Spleen (tissue), 11 donors: ENCODE data around the gene PLEKHM3. TPM values are rescaled to one million over a fixed set of nuclear protein-coding genes. Genes with fewer than 3 reads are reported as not detected.

Source experiments
- DNase-seq: peaks from one replicate; pipeline ENCODE4 v3.0.0-alpha.2; 2020
- H3K27ac ChIP-seq, 8 donors: fragments of 200-600 bp; sonication (generic) in 7 of 8; 1 replicate in 4 of 8; 2 replicates in 4 of 8; pipeline versions ENCODE4 v1.5.0 to v1.8.0; 2016 to 2021; ENCODE audit warnings: inconsistent platforms in 4 of 8, mild to moderate bottlenecking in 4 of 8, moderate library complexity in 1 of 8
- H3K27me3 ChIP-seq, 7 donors: fragments of 200-600 bp; sonication (generic) in 6 of 7; replicated peaks in 1 of 7; 1 replicate in 4 of 7; 2 replicates in 3 of 7; pipeline versions ENCODE4 v1.5.0 to v1.8.0; 2016 to 2021; ENCODE audit warnings: inconsistent platforms in 3 of 7, mild to moderate bottlenecking in 1 of 7
- H3K36me3 ChIP-seq, 6 donors: fragments of 200-600 bp; sonication (generic) in 5 of 6; 1 replicate in 4 of 6; 2 replicates in 2 of 6; pipeline versions ENCODE4 v1.5.0 to v1.8.0; 2016 to 2021; ENCODE audit warnings: inconsistent platforms in 2 of 6
- H3K4me1 ChIP-seq, 6 donors: fragments of 200-600 bp; sonication (generic) in 5 of 6; 1 replicate in 3 of 6; 2 replicates in 3 of 6; pipeline versions ENCODE4 v1.5.0 to v1.8.0; 2016 to 2021; ENCODE audit warnings: inconsistent platforms in 3 of 6
- H3K4me3 ChIP-seq, 8 donors: fragments of 200-600 bp; sonication (generic) in 7 of 8; 1 replicate in 4 of 8; 2 replicates in 4 of 8; pipeline versions ENCODE4 v1.5.0 to v1.8.0; 2016 to 2021; ENCODE audit warnings: inconsistent platforms in 4 of 8, mild to moderate bottlenecking in 4 of 8, moderate library complexity in 2 of 8
- H3K9me3 ChIP-seq, 8 donors: fragments of 200-600 bp; sonication (generic) in 7 of 8; 1 replicate in 4 of 8; 2 replicates in 4 of 8; pipeline versions ENCODE4 v1.5.0 to v1.8.0; 2016 to 2021; ENCODE audit warnings: inconsistent platforms in 4 of 8
- POLR2A ChIP-seq, 3 donors: fragments of 450-650 bp; IDR thresholded peaks; one replicate each; pipeline ENCODE4 v1.5.1; 2017; ENCODE audit warnings: antibody characterized with exemption in 3 of 3, mild to moderate bottlenecking in 1 of 3
- POLR2AphosphoS5 ChIP-seq, 3 donors: sonication (generic); formaldehyde crosslinking; IDR thresholded peaks; one replicate each; pipeline ENCODE4 v1.5.1; 2017; ENCODE audit warnings: antibody characterized with exemption in 3 of 3
- whole genome bisulfite sequencing, 5 donors: extraction: QIAGEN DNeasy Blood & Tissue Kit in 3 of 5; methylation state at CpG; one replicate each; pipeline versions ENCODE4 v1.1.5 to v1.1.7; 2013 to 2018; 5-methylcytosine and 5-hydroxymethylcytosine counted together
- intact Hi-C: fragments of 100-400 bp; cut with DNase I; formaldehyde crosslinking; loops from one replicate; pipeline ENCODE4 v1.15.0; 2023; ENCODE audit warnings: low total_unique reads
- polyA plus RNA-seq, 3 donors: library from polyadenylated mRNA; stranded (reverse); fragments of 200-250 nt; gene quantifications; one replicate each; pipeline ENCODE4 v1.2.1, GENCODE V29; 2013
- total RNA-seq, 7 donors: library from RNA; depleted of rRNA in 3 of 7; stranded (reverse); fragments of >200 nt in 3 of 7; fragmentation: NEBNext Ultra II Directional in 4 of 7; extraction: Animal tissue kit (Norgen Biotek cat#: 25700) in 4 of 7; gene quantifications; one replicate each; pipeline versions ENCODE4 v1.1.0 to v1.2.1, GENCODE V29; 2016 to 2021
- TF ChIP-seq, protein P1 (sequence below), 11 experiments: fragments of 200-600 bp in 7 of 11; fragments of 450-650 bp in 4 of 11; sonication (generic) in 4 of 11; IDR thresholded peaks in 8 of 11; conservative IDR thresholded peaks in 3 of 11; 1 replicate in 7 of 11; 2 replicates in 4 of 11; pipeline versions ENCODE4 v1.4.0 to v1.8.0; 2016 to 2021; ENCODE audit warnings: antibody characterized with exemption in 11 of 11, inconsistent platforms in 4 of 11, mild to moderate bottlenecking in 1 of 11
- donor health status: healthy with polysubstance abuse.
- donor health status: DM: no; HTN: no; CAD: no; lungs with moderate emphysema.
- donor health status: DM: no; HTN: no; CAD: no.
- donor health status: Bipolar disorder and iron deficiency.
- donor health status: healthy.
- donor health status: DM: no; HTN: no; CAD: no.
- donor health status: DM: yes; HTN: yes; CAD: no.

Gene PLEKHM3
- total and polyA plus RNA-seq, 10 donors: 2.4 to 24.3 (median 18.3) TPM

DNA sequence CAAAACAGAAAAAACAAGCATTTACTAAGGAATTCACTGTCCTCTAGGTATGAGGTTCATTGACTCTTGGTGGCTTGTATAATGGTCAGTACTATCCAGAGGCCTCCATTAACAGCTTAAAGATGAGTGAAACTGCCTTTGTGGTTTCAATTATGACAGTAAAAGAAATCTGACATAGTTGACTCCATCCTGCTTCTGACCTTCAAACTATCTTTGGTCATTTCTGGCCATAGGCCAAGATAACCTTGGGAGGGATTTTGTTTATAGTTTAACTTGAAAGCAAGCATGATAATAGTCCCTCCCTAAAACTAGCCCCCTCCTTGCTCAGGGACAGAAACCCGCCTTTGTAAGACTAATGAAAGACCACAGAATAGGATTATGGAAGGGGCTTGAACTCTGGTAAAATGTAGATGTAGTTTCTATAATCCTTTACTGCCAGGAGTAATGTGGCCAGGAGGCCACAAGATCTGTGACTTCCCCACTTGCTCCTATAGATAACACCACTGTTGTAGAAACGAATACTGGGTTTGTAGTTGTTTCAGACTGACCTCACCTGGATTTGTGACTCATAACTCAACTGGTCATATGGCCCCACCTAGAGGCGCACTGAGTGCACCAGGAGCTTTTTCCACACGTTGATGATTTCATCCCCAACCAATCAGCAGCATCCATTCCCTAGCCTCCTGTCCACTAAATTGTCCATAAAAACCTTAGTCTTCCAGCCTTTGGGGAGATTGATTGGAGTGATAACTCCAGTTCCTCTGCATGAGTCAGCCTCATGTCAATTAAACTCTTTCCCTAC, 8.6 kb upstream of the PLEKHM3 start:
- DNase-seq: no peak
- Histone ChIP-seq H3K27me3 (no peaks in the 10 kb centered on the region), H3K4me3 (no peak overlapping the region), H3K36me3 (no peaks in the 10 kb centered on the region), H3K9me3 (no peaks in the 10 kb centered on the region), H3K27ac (no peak overlapping the region), H3K4me1 (peaks cover 0 to 12% (median 0%) of the 10 kb centered on the region in 6 donors)
- WGBS, 5 donors: 48 to 66% (median 62%) methylated on average over 4 of the region's 4 CpGs
- TF ChIP-seq POLR2A (IDR thresholded peaks at IDR 0.05): no peak
- TF ChIP-seq, protein P1, sequence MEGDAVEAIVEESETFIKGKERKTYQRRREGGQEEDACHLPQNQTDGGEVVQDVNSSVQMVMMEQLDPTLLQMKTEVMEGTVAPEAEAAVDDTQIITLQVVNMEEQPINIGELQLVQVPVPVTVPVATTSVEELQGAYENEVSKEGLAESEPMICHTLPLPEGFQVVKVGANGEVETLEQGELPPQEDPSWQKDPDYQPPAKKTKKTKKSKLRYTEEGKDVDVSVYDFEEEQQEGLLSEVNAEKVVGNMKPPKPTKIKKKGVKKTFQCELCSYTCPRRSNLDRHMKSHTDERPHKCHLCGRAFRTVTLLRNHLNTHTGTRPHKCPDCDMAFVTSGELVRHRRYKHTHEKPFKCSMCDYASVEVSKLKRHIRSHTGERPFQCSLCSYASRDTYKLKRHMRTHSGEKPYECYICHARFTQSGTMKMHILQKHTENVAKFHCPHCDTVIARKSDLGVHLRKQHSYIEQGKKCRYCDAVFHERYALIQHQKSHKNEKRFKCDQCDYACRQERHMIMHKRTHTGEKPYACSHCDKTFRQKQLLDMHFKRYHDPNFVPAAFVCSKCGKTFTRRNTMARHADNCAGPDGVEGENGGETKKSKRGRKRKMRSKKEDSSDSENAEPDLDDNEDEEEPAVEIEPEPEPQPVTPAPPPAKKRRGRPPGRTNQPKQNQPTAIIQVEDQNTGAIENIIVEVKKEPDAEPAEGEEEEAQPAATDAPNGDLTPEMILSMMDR (IDR thresholded peaks at IDR 0.05 in 8 of 11, conservative IDR thresholded peaks at IDR 0.05 in 3 of 11): peak in 9 of 11 experiments; percentile 23 to 61 (median 44)
- intact Hi-C loops: no loop called here

DNA sequence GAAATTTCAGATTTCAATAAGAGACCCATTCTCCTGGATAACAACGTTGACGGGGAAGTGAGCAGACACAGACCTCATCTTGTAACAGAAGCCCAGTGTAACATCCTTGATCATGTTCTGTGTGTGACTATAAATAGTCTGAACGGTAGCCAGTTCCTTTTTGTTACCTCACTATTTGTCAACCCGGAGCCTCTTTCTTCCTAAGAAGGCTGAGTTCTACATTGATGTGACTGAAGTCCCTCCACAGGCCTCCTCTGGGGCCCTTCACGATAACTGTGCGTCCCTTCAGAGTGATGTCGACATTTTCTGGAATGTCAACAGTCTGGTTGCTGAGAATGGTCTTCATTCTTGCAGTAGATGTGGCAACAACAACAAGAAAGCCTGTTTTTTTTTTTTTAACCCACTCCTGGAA, 6.3 kb upstream of the PLEKHM3 start:
- Histone ChIP-seq H3K27me3 (no peaks in the 10 kb centered on the region), H3K4me3 (no peak overlapping the region), H3K4me1 (peaks cover 0 to 12% (median 0%) of the 10 kb centered on the region in 6 donors), H3K36me3 (no peaks in the 10 kb centered on the region), H3K27ac (peak overlapping the region in 1 of 8 donors; percentile 23), H3K9me3 (no peaks in the 10 kb centered on the region)
- intact Hi-C loops: no loop called here
- DNase-seq: no peak
- WGBS, 5 donors: 31 to 55% (median 51%) methylated on average over 7 of the region's 7 CpGs
- TF ChIP-seq POLR2AphosphoS5 (IDR thresholded peaks at IDR 0.05): no peak
- TF ChIP-seq, protein P1 (IDR thresholded peaks at IDR 0.05 in 8 of 11, conservative IDR thresholded peaks at IDR 0.05 in 3 of 11): no peak
- no peak for TF ChIP-seq POLR2A (IDR thresholded peaks at IDR 0.05)

DNA sequence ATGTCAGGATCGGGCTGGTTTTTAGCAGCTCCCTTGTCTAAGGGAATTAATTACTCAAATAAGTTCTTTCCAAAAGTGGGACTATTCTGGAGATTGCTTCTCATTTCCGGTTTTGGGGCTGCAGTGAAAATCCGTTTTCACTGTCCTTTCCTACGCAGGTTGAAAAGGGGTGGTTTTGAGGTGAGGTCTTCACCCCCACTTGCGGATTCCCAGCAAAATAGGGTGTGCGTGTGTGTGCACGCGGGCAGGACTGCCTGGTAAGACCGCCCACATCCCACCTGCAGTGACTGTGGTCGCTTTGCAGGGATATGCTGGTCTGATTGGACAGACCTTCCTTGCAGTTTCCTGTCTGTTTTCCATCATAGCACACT, 472 bp upstream of the PLEKHM3 start:
- intact Hi-C loops: no loop called here
- H3K36me3 ChIP-seq: peaks cover 0 to 4% (median 0%) of the 10 kb centered on the region in 6 donors
- peak overlapping the region; percentile 68 to 88 (median 82) for H3K4me3 ChIP-seq
- no peak for TF ChIP-seq POLR2AphosphoS5 (IDR thresholded peaks at IDR 0.05)
- no peak for TF ChIP-seq POLR2A (IDR thresholded peaks at IDR 0.05)
- TF ChIP-seq, protein P1 (IDR thresholded peaks at IDR 0.05 in 8 of 11, conservative IDR thresholded peaks at IDR 0.05 in 3 of 11): no peak
- peak overlapping the region; percentile 71 to 93 (median 88) for H3K27ac ChIP-seq
- WGBS, 5 donors: 32 to 49% (median 41%) methylated on average over 10 of the region's 10 CpGs
- no peaks in the 10 kb centered on the region for H3K27me3 ChIP-seq
- DNase-seq: peak; percentile 78
- H3K9me3 ChIP-seq: no peaks in the 10 kb centered on the region
- peaks cover 0 to 31% (median 23%) of the 10 kb centered on the region in 6 donors for H3K4me1 ChIP-seq

DNA sequence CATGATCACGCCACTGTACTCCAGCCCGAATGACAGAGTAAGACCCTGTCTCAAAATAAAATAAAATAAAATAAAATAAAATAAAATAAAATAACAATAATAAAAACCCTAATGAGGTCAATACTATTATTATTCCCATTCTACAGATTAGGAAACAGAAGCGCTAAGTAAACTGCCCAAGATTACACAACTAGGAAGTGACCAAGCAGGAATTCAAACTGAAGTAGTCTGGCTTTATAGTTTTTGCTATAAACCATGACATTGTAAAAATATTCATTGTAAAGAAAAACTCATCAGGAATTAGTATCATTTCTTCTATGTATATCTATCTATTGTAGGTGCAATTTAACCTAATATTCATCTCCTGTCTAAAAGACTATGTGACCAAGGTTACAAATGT, 1.2 kb downstream of the PLEKHM3 start:
- Histone ChIP-seq H3K4me1 (peaks cover 0 to 31% (median 23%) of the 10 kb centered on the region in 6 donors), H3K4me3 (peak overlapping the region in 4 of 8 donors; percentile 69 to 88 (median 86)), H3K36me3 (peaks cover 0 to 14% (median 0%) of the 10 kb centered on the region in 6 donors), H3K27me3 (no peaks in the 10 kb centered on the region), H3K27ac (peak overlapping the region in 1 of 8 donors; percentile 93), H3K9me3 (no peaks in the 10 kb centered on the region)
- DNase-seq: no peak
- intact Hi-C loops: no loop called here
- TF ChIP-seq POLR2AphosphoS5 (IDR thresholded peaks at IDR 0.05) (no peak), POLR2A (IDR thresholded peaks at IDR 0.05) (no peak)
- TF ChIP-seq, protein P1 (IDR thresholded peaks at IDR 0.05 in 8 of 11, conservative IDR thresholded peaks at IDR 0.05 in 3 of 11): no peak
- WGBS, 5 donors: 78 to 95% (median 91%) methylated on average over 3 of the region's 3 CpGs
